ENCODE results near the gene LAMB4. TPM values are rescaled to one million over a fixed set of nuclear protein-coding genes. Genes with fewer than 3 reads are reported as not detected.

LAMB4 gene
- total RNA-seq, 2 experiments from 2014 or later = 0.08 to 0.11 TPM

- no peak for ATAC-seq (ENCODE audit: poor library complexity)
- POLR2A ChIA-PET = no interaction called here
Observed at GRCh38 chr7:108145401-108145800, 15.2 kb upstream of the LAMB4 start.

GRCh38 chr7:108144931-108145330, 14.8 kb upstream of the LAMB4 start:
- Histone ChIP-seq H3K36me3 (ENCODE audit: insufficient read depth, low read length) (no peaks in the 10 kb centered on the region), H3K4me1 (ENCODE audit: insufficient read depth, low read length) (peaks cover 3% of the 10 kb centered on the region), H3K27me3 (ENCODE audit: control insufficient read depth in 1 of 2, insufficient read depth in 2 of 2, low read length in 2 of 2) (peaks cover 0 to 6% of the 10 kb centered on the region in 2 experiments), H3K27ac (ENCODE audit: low read depth in 1 of 2, low read length in 2 of 2) (no peak overlapping the region), H3K9me3 (ENCODE audit: control insufficient read depth in 1 of 2, insufficient read depth in 1 of 2, low read length in 2 of 2) (no peaks in the 10 kb centered on the region), H3K4me3 (ENCODE audit: low read length) (no peak overlapping the region)
- Mint-ChIP-seq H3K27ac (no peak overlapping the region), H3K36me3 (ENCODE audit: low read depth) (no peaks in the 10 kb centered on the region), H3K4me3 (no peak overlapping the region), H3K9me3 (no peaks in the 10 kb centered on the region), H3K27me3 (peaks cover 9% of the 10 kb centered on the region), H3K4me1 (ENCODE audit: low read depth) (no peaks in the 10 kb centered on the region)
- intact Hi-C loops (cut with DNase I, micrococcal nuclease) = loop anchor here in 1 of 2 experiments (10.0 kb wide), 1 partner anchor 680 kb away; no protein-coding TSS in a partner anchor
- no peak for DNase-seq
- ChIA-PET POLR2A (no interaction called here), CTCF (no interaction called here)
- no peak for TF ChIP-seq CTCF (IDR thresholded peaks at IDR 0.05)
- no peak for ATAC-seq (ENCODE audit: poor library complexity)

More at GRCh38 chr7:108145401-108145800, 15.2 kb upstream of the LAMB4 start:
- no peaks in the 10 kb centered on the region for H3K36me3 ChIP-seq (ENCODE audit: insufficient read depth, low read length)
- DNase-seq = no peak
- TF ChIP-seq CTCF (IDR thresholded peaks at IDR 0.05) = no peak
- H3K27ac ChIP-seq (ENCODE audit: low read depth in 1 of 2, low read length in 2 of 2) = no peak overlapping the region
- Mint-ChIP-seq H3K4me3 (no peak overlapping the region), H3K4me1 (ENCODE audit: low read depth) (no peaks in the 10 kb centered on the region), H3K9me3 (no peaks in the 10 kb centered on the region), H3K36me3 (ENCODE audit: low read depth) (no peaks in the 10 kb centered on the region), H3K27ac (no peak overlapping the region), H3K27me3 (peaks cover 9% of the 10 kb centered on the region)
- CTCF ChIA-PET = interaction anchor here (0.7 kb wide), 1 partner anchor 7 kb away, joined by 3 read pairs; no protein-coding TSS in a partner anchor
- intact Hi-C loops (cut with DNase I, micrococcal nuclease) = loop anchor here in 1 of 2 experiments (10.0 kb wide), 1 partner anchor 681 kb away; no protein-coding TSS in a partner anchor
- H3K4me1 ChIP-seq (ENCODE audit: insufficient read depth, low read length) = peaks cover 3% of the 10 kb centered on the region
- no peak overlapping the region for H3K4me3 ChIP-seq (ENCODE audit: low read length)
- peaks cover 0 to 6% of the 10 kb centered on the region in 2 experiments for H3K27me3 ChIP-seq (ENCODE audit: control insufficient read depth in 1 of 2, insufficient read depth in 2 of 2, low read length in 2 of 2)
- no peaks in the 10 kb centered on the region for H3K9me3 ChIP-seq (ENCODE audit: control insufficient read depth in 1 of 2, insufficient read depth in 1 of 2, low read length in 2 of 2)

GRCh38 chr7:108143658-108144420, 13.7 kb upstream of the LAMB4 start:
- Histone ChIP-seq H3K9me3 (ENCODE audit: control insufficient read depth in 1 of 2, insufficient read depth in 1 of 2, low read length in 2 of 2) (no peaks in the 10 kb centered on the region), H3K4me3 (ENCODE audit: low read length) (no peak overlapping the region), H3K36me3 (ENCODE audit: insufficient read depth, low read length) (no peaks in the 10 kb centered on the region), H3K27me3 (ENCODE audit: control insufficient read depth in 1 of 2, insufficient read depth in 2 of 2, low read length in 2 of 2) (peaks cover 0 to 6% of the 10 kb centered on the region in 2 experiments), H3K27ac (ENCODE audit: low read depth in 1 of 2, low read length in 2 of 2) (no peak overlapping the region), H3K4me1 (ENCODE audit: insufficient read depth, low read length) (peaks cover 3% of the 10 kb centered on the region)
- intact Hi-C loops (cut with DNase I, micrococcal nuclease) = loop anchor here in 1 of 2 experiments (2.0 to 10.0 kb wide), 2 partner anchors 679 to 997 kb away; no protein-coding TSS in a partner anchor
- no peak overlapping the region for H3K27ac Mint-ChIP-seq
- no peaks in the 10 kb centered on the region for H3K9me3 Mint-ChIP-seq
- no peak for ATAC-seq (ENCODE audit: poor library complexity)
- ChIA-PET CTCF (no interaction called here), POLR2A (no interaction called here)
- no peaks in the 10 kb centered on the region for H3K36me3 Mint-ChIP-seq (ENCODE audit: low read depth)
- H3K27me3 Mint-ChIP-seq = peaks cover 1% of the 10 kb centered on the region
- H3K4me1 Mint-ChIP-seq (ENCODE audit: low read depth) = no peaks in the 10 kb centered on the region
- DNase-seq = no peak
- H3K4me3 Mint-ChIP-seq = no peak overlapping the region
- TF ChIP-seq CTCF (IDR thresholded peaks at IDR 0.05) = no peak
